ENCODE data around the gene NUP210L.
"Not testable (repeated sequence)": the region's sequence is repeated elsewhere in the genome, so short reads cannot be mapped to it uniquely, and the experiment has no call there.

DNA sequence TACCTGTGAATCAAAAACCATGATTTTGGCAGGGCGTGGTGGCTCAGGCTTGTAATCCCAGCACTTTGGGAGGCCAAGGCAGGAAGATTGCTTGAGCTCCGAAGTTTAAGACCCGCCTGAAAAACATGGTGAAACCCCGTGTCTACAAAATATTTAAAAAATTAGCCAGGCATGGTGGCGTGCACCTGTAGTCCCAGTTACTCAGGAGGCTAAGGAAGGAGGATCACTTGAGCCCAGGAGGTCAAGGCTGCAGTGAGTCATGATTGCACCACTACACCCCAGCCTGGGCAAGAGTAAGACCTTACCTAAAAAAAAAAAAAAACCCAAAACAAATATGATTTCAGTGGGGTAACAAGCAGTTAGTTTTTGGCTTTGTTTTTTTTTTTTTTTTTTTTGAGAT is 54.7 kb downstream of the NUP210L start:
- not testable (repeated sequence) for TF ChIP-seq EZH2 (IDR thresholded peaks at IDR 0.05; ENCODE audit: insufficient read depth, poor library complexity, severe bottlenecking); EZH2phosphoT487 (IDR thresholded peaks at IDR 0.05; ENCODE audit: insufficient read depth, low read depth)

All from GM23248 (cell line).